IMR-90 (cell line): ENCODE measurements around the gene CYP4F22. TPM values are rescaled to one million over a fixed set of nuclear protein-coding genes. Genes with fewer than 3 reads are reported as not detected.

Experiments used
- ATAC-seq: fragments of 200-7000 bp; cut with Tn5 transposase; 2 replicates; pipeline ENCODE4 v1.9.1; 2020; ENCODE audit warnings: low read depth, mild to moderate bottlenecking, moderate library complexity
- BruUV-seq: library from RNA; stranded (reverse); fragments of 400-500 nt; replicated peaks from 2 replicates; lab custom pipeline; 2021; lab: Mats Ljungman, UMichigan
- CTCF ChIA-PET: fragments of 300-600 bp; formaldehyde crosslinking; extraction: SDS; loops from one replicate; lab custom pipeline; 2021; ENCODE audit warnings: antibody characterized with exemption; lab: Yijun Ruan, JAX
- POLR2A ChIA-PET: fragments of 300-600 bp; sonication (Branson Sonifier 250); formaldehyde crosslinking; loops from one replicate; lab custom pipeline; 2022; ENCODE audit warnings: antibody characterized with exemption; ENCODE audit not compliant: unreplicated experiment; lab: Charles Lee
- DNase-seq: peaks from one replicate; pipeline ENCODE4 v3.0.0; 2013
- H2AFZ ChIP-seq: replicated peaks from 2 replicates; pipeline ENCODE3; 2013; ENCODE audit warnings: low read length, mild to moderate bottlenecking; ENCODE audit not compliant: poor library complexity
- H2AK5ac ChIP-seq: 2 replicates; pipeline ENCODE4 v1.6.1; 2013; ENCODE audit warnings: low read depth, low read length, inconsistent platforms
- H2AK9ac ChIP-seq: replicated peaks from 2 replicates; pipeline ENCODE3; 2013; ENCODE audit warnings: mild to moderate bottlenecking, low read depth, low read length, moderate library complexity; ENCODE audit not compliant: poor library complexity
- H2BK120ac ChIP-seq: 2 replicates; pipeline ENCODE4 v1.6.1; 2013; ENCODE audit warnings: low read depth, low read length, inconsistent platforms
- H2BK15ac ChIP-seq: 3 replicates; pipeline ENCODE4 v1.6.1; 2013; ENCODE audit warnings: low read depth, low read length, inconsistent platforms
- H2BK20ac ChIP-seq: 2 replicates; pipeline ENCODE4 v1.6.1; 2013; ENCODE audit warnings: low read depth, mild to moderate bottlenecking, inconsistent platforms, low read length, moderate library complexity
- H2BK5ac ChIP-seq: 2 replicates; pipeline ENCODE4 v1.6.1; 2013; ENCODE audit warnings: mild to moderate bottlenecking, low read depth, low read length, inconsistent platforms; ENCODE audit not compliant: poor library complexity, severe bottlenecking
- H3K14ac ChIP-seq: replicated peaks from 2 replicates; pipeline ENCODE4 v1.6.1; 2013; ENCODE audit warnings: low read depth, low read length, inconsistent platforms
- H3K18ac ChIP-seq: 2 replicates; pipeline ENCODE4 v1.6.1; 2013; ENCODE audit warnings: low read depth, low read length, control low read depth
- H3K23ac ChIP-seq: 2 replicates; pipeline ENCODE4 v1.6.1; 2013; ENCODE audit warnings: low read depth, low read length, inconsistent platforms
- H3K27ac ChIP-seq: 2 replicates; pipeline ENCODE4 v1.5.1; 2013; ENCODE audit warnings: mild to moderate bottlenecking, control low read depth, low read length; ENCODE audit not compliant: insufficient read depth
- H3K27me3 ChIP-seq: 2 replicates; pipeline ENCODE4 v1.6.1; 2013; ENCODE audit warnings: low read length; ENCODE audit not compliant: control insufficient read depth, insufficient read depth
- H3K36me3 ChIP-seq: 2 replicates; pipeline ENCODE4 v1.6.1; 2013; ENCODE audit warnings: low read length, mixed read lengths; ENCODE audit not compliant: control insufficient read depth, insufficient read depth
- H3K4ac ChIP-seq: 2 replicates; pipeline ENCODE4 v1.6.1; 2013; ENCODE audit warnings: low read depth, low read length, inconsistent platforms
- H3K4me1 ChIP-seq: 2 replicates; pipeline ENCODE4 v1.6.1; 2013; ENCODE audit warnings: low read length, mixed read lengths; ENCODE audit not compliant: control insufficient read depth, insufficient read depth
- H3K4me2 ChIP-seq: 2 replicates; pipeline ENCODE4 v1.6.1; 2013; ENCODE audit warnings: low read depth, mild to moderate bottlenecking, control low read depth, low read length, moderate library complexity
- H3K4me3 ChIP-seq: 2 replicates; pipeline ENCODE4 v1.5.1; 2013; ENCODE audit warnings: low read depth, mild to moderate bottlenecking, control low read depth, low read length, moderate library complexity; ENCODE audit not compliant: insufficient read depth
- H3K56ac ChIP-seq: 2 replicates; pipeline ENCODE4 v1.6.1; 2013; ENCODE audit warnings: low read length, inconsistent platforms; ENCODE audit not compliant: insufficient read depth; ENCODE audit errors: extremely low read depth
- H3K79me1 ChIP-seq, 2 experiments: 2 replicates each; pipeline ENCODE4 v1.6.1; 2013; ENCODE audit warnings: low read length in 2 of 2, inconsistent platforms in 1 of 2, low read depth in 1 of 2
- H3K9ac ChIP-seq: 2 replicates; pipeline ENCODE4 v1.6.1; 2013; ENCODE audit warnings: low read depth, low read length, control low read depth
- H3K9me1 ChIP-seq: 2 replicates; pipeline ENCODE4 v1.6.1; 2013; ENCODE audit warnings: low read length, inconsistent platforms; ENCODE audit not compliant: insufficient read depth
- H3K9me3 ChIP-seq: 2 replicates; pipeline ENCODE4 v1.6.1; 2013; ENCODE audit warnings: low read length; ENCODE audit not compliant: control insufficient read depth, insufficient read depth
- H4K20me1 ChIP-seq: 2 replicates; pipeline ENCODE4 v1.6.1; 2013; ENCODE audit warnings: low read length, inconsistent platforms; ENCODE audit not compliant: insufficient read depth
- H4K5ac ChIP-seq: 2 replicates; pipeline ENCODE4 v1.6.1; 2013; ENCODE audit warnings: mild to moderate bottlenecking, low read depth, low read length, control low read depth
- H4K8ac ChIP-seq, 2 experiments: 2 replicates each; pipeline ENCODE4 v1.6.1; 2013; ENCODE audit warnings: low read depth in 2 of 2, low read length in 2 of 2, control low read depth in 1 of 2, inconsistent platforms in 1 of 2
- H4K91ac ChIP-seq: 2 replicates; pipeline ENCODE4 v1.6.1; 2013; ENCODE audit warnings: low read depth, low read length, inconsistent platforms; ENCODE audit not compliant: insufficient read depth
- CEBPB ChIP-seq: IDR thresholded peaks from 2 replicates; pipeline ENCODE4 v1.6.1; 2012; ENCODE audit warnings: low read depth, low read length, improper control_type of control experiment
- MAFK ChIP-seq: IDR thresholded peaks from 2 replicates; pipeline ENCODE4 v1.6.1; 2012; ENCODE audit warnings: low read depth, low read length, improper control_type of control experiment
- WGBS, 2 experiments: methylation state at CpG; one replicate each; pipeline versions ENCODE4 v1.1.5 to v1.1.7; 2013; ENCODE audit warnings: missing lambda C conversion rate in 2 of 2; ENCODE audit not compliant: insufficient read length in 1 of 2; ENCODE audit errors: extremely low coverage in 2 of 2; 5-methylcytosine and 5-hydroxymethylcytosine counted together
- dilution Hi-C: fragments of 300-500 bp; cut with HindIII; formaldehyde crosslinking; loops from one replicate; pipeline ENCODE4 v1.14.3; 2018; ENCODE audit warnings: low sequenced_read_pairs; ENCODE audit not compliant: unreplicated experiment
- in situ Hi-C: fragments of 300-500 bp; cut with MboI; formaldehyde crosslinking; loops from 3 replicates; pipeline ENCODE4 v1.14.3; 2019; ENCODE audit warnings: low sequenced_read_pairs, inconsistent platforms, mixed read lengths
- intact Hi-C: fragments of 100-400 bp; cut with micrococcal nuclease; formaldehyde crosslinking; loops from 2 replicates; pipeline ENCODE4 v1.10.0; 2022
- polyA plus RNA-seq, 3 experiments: library from polyadenylated mRNA; depleted of rRNA; stranded (reverse); fragments of >200 nt; gene quantifications; 2 replicates each; pipeline ENCODE4 v1.2.3, GENCODE V29; 2012; ENCODE audit warnings: low replicate concordance in 1 of 3
- total RNA-seq: library from RNA; depleted of rRNA; stranded (reverse); fragments of >200 nt; gene quantifications from 2 replicates; pipeline ENCODE4 v1.2.3, GENCODE V29; 2012
- TF ChIP-seq, protein P1 (sequence below): conservative IDR thresholded peaks from 2 replicates; pipeline ENCODE4 v1.5.1; 2012; ENCODE audit warnings: mild to moderate bottlenecking, low read depth, low read length, improper control_type of control experiment
- TF ChIP-seq, protein P2 (sequence below): fragments of 150-350 bp; IDR thresholded peaks from 2 replicates; pipeline ENCODE4 v1.6.1; 2017; ENCODE audit warnings: mild to moderate bottlenecking, antibody characterized with exemption, low read length, low read depth

The CYP4F22 gene
- total and polyA plus RNA-seq, 2 of the 4 experiments (the other 2 are of a cell fraction), result not detected

DNA sequence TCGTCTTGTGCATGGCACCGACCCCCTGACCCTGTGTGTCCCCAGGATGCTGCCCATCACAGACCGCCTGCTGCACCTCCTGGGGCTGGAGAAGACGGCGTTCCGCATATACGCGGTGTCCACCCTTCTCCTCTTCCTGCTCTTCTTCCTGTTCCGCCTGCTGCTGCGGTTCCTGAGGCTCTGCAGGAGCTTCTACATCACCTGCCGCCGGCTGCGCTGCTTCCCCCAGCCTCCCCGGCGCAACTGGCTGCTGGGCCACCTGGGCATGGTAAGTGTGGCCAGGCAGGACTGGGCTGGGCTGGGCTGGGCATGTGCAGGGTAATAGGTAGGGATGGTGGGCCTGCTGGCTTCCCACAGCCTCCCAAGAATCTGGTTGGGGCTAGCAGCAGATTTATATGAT, 17.0 kb downstream of the CYP4F22 start:
- ATAC-seq (no peak), DNase-seq (no peak)
- Histone ChIP-seq H4K20me1 (no peaks in the 10 kb centered on the region), H3K56ac (no peak overlapping the region), H3K36me3 (no peaks in the 10 kb centered on the region), H3K79me1 (no peaks in the 10 kb centered on the region), H3K9ac (no peak overlapping the region), H3K27ac (no peak overlapping the region), H3K27me3 (no peaks in the 10 kb centered on the region), H3K18ac (no peak overlapping the region), H3K4me2 (no peak overlapping the region), H2BK20ac (no peak overlapping the region), H3K4ac (no peak overlapping the region), H4K8ac (no peak overlapping the region), H3K14ac (no peak overlapping the region), H3K9me1 (no peaks in the 10 kb centered on the region), H2BK120ac (no peak overlapping the region), H2AK9ac (no peak overlapping the region), H4K91ac (no peak overlapping the region), H3K4me3 (no peak overlapping the region), H4K5ac (no peak overlapping the region), H2BK15ac (no peak overlapping the region), H2BK5ac (no peak overlapping the region), H3K9me3 (no peaks in the 10 kb centered on the region), H2AK5ac (no peak overlapping the region), H3K4me1 (no peaks in the 10 kb centered on the region), H2AFZ (no peak overlapping the region), H3K23ac (no peak overlapping the region)
- in situ Hi-C loops (no loop called here), intact Hi-C loops (no loop called here), dilution Hi-C loops (no loop called here)
- WGBS, 2 experiments, result 61% methylated on average over 6 of the region's 15 CpGs; no CpG with 5 or more reads in 1 of the 2 experiments
- ChIA-PET CTCF (no interaction called here), POLR2A (no interaction called here)
- TF ChIP-seq, protein P1, sequence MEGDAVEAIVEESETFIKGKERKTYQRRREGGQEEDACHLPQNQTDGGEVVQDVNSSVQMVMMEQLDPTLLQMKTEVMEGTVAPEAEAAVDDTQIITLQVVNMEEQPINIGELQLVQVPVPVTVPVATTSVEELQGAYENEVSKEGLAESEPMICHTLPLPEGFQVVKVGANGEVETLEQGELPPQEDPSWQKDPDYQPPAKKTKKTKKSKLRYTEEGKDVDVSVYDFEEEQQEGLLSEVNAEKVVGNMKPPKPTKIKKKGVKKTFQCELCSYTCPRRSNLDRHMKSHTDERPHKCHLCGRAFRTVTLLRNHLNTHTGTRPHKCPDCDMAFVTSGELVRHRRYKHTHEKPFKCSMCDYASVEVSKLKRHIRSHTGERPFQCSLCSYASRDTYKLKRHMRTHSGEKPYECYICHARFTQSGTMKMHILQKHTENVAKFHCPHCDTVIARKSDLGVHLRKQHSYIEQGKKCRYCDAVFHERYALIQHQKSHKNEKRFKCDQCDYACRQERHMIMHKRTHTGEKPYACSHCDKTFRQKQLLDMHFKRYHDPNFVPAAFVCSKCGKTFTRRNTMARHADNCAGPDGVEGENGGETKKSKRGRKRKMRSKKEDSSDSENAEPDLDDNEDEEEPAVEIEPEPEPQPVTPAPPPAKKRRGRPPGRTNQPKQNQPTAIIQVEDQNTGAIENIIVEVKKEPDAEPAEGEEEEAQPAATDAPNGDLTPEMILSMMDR, result no peak
- TF ChIP-seq, protein P2, sequence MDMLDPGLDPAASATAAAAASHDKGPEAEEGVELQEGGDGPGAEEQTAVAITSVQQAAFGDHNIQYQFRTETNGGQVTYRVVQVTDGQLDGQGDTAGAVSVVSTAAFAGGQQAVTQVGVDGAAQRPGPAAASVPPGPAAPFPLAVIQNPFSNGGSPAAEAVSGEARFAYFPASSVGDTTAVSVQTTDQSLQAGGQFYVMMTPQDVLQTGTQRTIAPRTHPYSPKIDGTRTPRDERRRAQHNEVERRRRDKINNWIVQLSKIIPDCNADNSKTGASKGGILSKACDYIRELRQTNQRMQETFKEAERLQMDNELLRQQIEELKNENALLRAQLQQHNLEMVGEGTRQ, result no peak
- TF ChIP-seq CEBPB (no peak), MAFK (no peak)
- BruUV-seq, result no TSS peak
